Endothelial cell of umbilical vein (primary cell): Measurements from ENCODE around the gene UTP18.

ENCODE experiments used
- POLR2AphosphoS5 ChIP-seq: IDR thresholded peaks from 2 replicates; pipeline ENCODE4 v1.6.1; 2012; ENCODE audit warnings: low read depth, mild to moderate bottlenecking, control low read depth, low read length, moderate library complexity; ENCODE audit not compliant: insufficient read depth
- TF ChIP-seq, protein P1 (sequence below), 2 donors: IDR thresholded peaks; 1 replicate in 1 of 2; 2 replicates in 1 of 2; pipeline ENCODE4 v1.5.1; 2011; ENCODE audit warnings: low read length in 2 of 2, mild to moderate bottlenecking in 2 of 2, moderate library complexity in 2 of 2, control low read depth in 1 of 2, inconsistent platforms in 1 of 2, low read depth in 1 of 2; ENCODE audit not compliant: insufficient read depth in 1 of 2; ENCODE audit errors: extremely low read depth in 1 of 2

GRCh38 chr17:51272812-51273211 is 12.5 kb downstream of the UTP18 start:
- no peak for TF ChIP-seq POLR2AphosphoS5
- TF ChIP-seq, protein P1, sequence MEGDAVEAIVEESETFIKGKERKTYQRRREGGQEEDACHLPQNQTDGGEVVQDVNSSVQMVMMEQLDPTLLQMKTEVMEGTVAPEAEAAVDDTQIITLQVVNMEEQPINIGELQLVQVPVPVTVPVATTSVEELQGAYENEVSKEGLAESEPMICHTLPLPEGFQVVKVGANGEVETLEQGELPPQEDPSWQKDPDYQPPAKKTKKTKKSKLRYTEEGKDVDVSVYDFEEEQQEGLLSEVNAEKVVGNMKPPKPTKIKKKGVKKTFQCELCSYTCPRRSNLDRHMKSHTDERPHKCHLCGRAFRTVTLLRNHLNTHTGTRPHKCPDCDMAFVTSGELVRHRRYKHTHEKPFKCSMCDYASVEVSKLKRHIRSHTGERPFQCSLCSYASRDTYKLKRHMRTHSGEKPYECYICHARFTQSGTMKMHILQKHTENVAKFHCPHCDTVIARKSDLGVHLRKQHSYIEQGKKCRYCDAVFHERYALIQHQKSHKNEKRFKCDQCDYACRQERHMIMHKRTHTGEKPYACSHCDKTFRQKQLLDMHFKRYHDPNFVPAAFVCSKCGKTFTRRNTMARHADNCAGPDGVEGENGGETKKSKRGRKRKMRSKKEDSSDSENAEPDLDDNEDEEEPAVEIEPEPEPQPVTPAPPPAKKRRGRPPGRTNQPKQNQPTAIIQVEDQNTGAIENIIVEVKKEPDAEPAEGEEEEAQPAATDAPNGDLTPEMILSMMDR (IDR thresholded peaks at IDR 0.05; ENCODE audit: extremely low read depth in 1 of 2, insufficient read depth in 1 of 2, low read depth in 1 of 2, low read length in 2 of 2), result no peak
